H4 (cell line): ENCODE results near the gene SLC66A1. TPM values are rescaled to one million over a fixed set of nuclear protein-coding genes. Genes with fewer than 3 reads are reported as not detected.
"Not testable (repeated sequence)": the region's sequence is repeated elsewhere in the genome, so short reads cannot be mapped to it uniquely, and the experiment has no call there.

Experiments
- DNase-seq: peaks from one replicate; pipeline ENCODE4 v3.0.0-alpha.2; 2015; ENCODE audit warnings: low spot score
- total RNA-seq: library from RNA; depleted of rRNA; stranded (reverse); fragments of >200 nt; shearing (Covaris generic); gene quantifications from 2 replicates; pipeline ENCODE4 v1.2.3, GENCODE V29; 2014

SLC66A1 gene
- total RNA-seq, 1 experiment from 2014 or later = 8.8 TPM

DNA sequence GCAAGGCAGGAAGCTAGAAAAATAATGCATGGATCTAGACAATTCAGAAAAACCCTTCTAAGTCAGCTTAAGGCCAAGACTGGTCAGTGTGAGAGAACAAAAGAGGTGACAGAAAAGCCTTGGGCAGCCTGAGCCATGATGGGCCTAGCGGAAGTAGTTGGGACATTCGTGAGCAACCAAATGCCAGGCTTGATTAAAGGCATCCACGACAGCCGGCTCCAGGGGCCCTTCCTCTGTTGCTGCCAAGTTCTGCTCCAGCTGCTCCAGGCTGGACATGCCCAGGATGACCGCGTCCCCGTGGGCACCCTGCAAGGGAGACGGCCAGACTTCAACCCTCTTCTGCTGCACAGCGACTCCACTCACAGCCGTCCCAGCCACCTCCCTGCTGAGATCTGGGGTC is 8.0 kb upstream of the SLC66A1 start:
- not testable (repeated sequence) for DNase-seq

DNA sequence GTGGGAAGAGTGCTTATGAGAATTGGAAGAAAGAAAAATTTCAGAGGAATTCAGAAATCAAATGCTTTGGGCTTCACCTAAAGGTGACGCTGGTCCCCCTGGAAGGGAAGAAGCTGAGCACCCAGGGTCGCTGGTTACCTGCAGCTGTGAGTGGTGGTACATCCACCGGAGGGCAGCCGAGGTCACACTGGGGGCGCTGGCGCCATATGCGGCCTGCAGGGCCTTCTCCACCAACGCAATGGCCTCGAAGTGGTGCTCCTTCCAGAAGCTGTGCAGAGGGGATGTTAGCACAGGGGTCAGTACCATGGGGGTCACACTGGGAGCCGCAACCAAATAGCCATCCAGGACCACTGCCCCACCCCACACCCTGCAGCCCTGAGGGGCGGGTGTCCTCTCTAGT is 6.2 kb upstream of the SLC66A1 start:
- DNase-seq = no peak

DNA sequence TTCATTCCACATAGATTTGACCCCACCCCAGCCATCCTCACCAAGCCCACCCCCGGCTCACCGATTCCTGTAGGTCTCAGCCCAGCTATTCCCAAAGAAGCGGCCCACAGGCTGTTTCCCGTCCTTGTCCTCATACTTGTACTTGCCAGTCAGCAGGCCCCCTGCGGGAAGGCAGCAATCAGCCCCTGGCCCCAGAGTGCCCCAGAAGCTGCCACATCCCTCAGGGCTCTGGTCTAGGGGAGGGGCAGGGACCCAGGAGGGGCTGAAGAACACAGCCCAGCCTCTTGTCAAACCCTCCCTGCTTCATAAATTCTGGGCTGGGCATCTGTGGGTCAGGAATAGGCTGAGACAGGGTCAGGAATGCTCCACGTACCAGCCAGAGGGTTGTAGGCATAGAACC is 5.2 kb upstream of the SLC66A1 start:
- DNase-seq = no peak

DNA sequence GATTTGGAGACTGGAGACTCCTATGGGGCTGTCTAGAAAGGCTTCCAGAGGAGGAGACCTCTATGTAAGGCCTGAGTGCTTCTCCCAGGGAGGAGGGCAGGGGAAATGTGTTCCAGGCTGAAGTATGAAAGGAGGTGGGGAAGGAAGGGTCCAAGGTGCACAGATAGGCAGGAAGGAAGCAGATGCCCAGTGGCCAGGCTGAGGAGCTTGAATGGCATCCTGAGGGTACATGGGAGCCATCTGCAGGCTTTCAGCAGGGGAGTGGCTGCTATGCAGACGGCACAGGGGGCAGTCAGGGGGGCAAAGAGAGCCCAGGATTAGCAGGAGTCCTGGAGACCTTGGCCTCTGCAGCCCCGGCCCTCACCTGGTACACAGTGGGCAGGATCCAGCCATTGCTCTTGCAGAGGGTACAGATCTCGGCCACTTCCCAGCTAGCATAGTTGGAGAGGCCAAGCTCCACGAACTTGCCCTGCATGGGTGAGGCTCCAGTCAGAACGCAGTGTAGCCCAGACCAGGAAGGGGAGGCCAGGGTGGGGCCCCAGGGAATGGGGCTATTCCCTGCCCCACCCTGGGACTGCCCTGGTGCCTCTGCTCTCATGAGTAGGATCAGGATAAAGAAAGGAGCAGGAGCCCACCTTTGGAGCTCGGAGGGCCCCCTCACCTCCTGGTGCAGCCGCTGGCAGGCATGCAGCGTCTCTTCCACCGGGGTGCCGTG is 4.2 kb upstream of the SLC66A1 start:
- DNase-seq = no peak

- DNase-seq = no peak
Measured at GRCh38 chr1:19308509-19308907, 3.6 kb upstream of the SLC66A1 start.

- no peak for DNase-seq
Measured at GRCh38 chr1:19309123-19309813, 2.9 kb upstream of the SLC66A1 start.

DNA sequence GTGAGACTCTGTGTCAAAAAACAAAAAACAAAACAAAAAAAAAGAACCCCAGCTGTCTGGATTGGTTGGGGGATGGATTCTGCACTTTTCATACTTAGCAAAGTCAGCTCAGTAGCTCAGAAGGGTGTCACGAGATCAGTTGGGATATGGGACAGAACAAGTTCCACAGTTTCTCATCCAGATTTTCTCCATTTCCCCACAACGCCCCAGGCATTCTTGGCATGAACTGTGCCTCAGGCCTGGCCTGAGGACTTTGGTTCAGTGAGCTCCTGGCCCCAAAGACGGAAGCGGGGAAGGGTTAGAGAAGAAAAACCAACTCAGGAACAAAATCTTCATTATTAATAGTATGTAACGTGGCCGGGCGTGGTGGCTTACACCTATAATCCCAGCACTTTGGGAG is 2.1 kb upstream of the SLC66A1 start:
- no peak for DNase-seq

- no peak for DNase-seq
Measured at GRCh38 chr1:19310720-19311502, 1.2 kb upstream of the SLC66A1 start.

GRCh38 chr1:19311503-19311930 is 609 bp upstream of the SLC66A1 start:
- no peak for DNase-seq

- DNase-seq = no peak
Measured at GRCh38 chr1:19312782-19313635, 883 bp downstream of the SLC66A1 start.

GRCh38 chr1:19313636-19313959 is 1.5 kb downstream of the SLC66A1 start:
- no peak for DNase-seq

GRCh38 chr1:19313961-19314882 is 2.1 kb downstream of the SLC66A1 start:
- no peak for DNase-seq

DNA sequence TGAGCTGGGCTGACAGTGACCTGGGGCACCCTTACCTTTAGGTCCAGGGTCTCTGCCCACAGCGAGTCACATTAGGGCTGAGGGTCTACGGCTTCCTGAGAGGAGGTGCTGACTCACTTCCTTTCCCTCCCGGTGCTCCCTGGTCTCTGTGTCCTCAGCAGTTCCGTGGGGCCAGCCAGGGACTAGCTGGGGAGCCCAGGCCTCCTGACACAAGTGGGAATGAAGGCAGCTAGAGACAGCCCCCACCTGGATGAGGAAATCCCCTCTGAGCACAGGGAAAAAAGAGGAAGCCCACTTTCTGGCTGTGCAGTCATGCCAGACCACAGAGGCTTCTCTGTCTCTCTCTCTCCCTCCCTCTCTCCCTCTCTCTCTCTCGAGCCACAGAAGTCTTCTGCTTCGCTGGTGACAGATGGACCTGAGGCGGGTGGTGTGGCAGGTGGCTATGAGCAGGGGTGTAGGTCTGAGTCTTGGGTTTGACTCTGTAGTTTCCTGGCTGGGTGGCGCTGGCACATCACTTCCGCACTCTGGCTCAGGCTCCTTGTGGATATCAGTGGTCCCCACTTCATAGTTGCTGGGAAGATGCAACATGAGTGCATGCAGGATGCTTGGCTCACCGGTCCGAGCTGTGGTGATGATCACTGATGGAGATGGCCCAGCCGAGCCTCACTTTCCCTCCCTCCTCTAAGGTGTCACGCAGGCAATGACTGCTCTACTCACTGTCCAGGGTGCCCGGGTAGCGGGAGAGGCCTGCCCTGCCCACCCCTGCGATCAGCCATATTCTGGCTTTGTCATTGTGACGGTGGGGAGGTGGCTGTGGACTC is 3.5 kb downstream of the SLC66A1 start:
- DNase-seq = no peak

GRCh38 chr1:19317126-19317910 is 5.2 kb downstream of the SLC66A1 start:
- DNase-seq = no peak

DNA sequence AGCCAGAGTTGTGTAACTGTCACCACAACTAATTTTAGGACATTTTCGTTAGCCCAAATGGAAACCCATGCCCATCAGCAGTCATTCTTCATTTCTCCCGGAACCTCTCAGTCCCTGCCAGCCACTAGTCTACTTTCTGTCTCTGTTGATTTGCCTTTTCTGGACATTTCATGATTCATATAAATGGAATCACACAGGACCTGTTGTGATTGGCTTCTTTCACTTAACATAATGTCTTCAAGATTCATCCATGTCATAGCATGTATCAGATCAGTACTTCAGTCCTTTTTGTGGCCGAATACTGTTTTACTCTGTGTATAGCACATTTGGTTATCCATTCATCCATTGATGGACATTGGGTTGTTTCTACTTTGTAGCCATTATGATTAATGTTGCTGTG is 7.1 kb downstream of the SLC66A1 start:
- DNase-seq = no peak

DNA sequence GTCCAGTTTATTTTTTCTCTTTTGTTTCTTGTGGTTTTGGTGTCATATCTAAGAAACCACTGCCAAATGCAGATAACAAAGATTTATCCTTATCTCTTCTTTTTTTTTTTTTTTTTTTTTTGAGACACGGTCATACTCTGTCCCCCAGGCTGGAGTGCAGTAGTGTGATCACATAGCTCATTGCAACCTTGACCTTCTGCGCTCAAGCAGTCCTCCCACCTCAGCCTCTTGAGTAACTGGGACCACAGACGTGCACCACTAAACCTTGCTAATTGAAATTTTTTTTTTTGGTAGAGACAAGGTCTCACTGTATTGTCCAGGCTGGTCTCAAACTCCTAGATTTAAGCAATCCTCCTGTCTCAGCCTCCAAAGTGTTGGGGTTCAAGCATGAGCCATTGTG is 8.9 kb downstream of the SLC66A1 start:
- no peak for DNase-seq

DNA sequence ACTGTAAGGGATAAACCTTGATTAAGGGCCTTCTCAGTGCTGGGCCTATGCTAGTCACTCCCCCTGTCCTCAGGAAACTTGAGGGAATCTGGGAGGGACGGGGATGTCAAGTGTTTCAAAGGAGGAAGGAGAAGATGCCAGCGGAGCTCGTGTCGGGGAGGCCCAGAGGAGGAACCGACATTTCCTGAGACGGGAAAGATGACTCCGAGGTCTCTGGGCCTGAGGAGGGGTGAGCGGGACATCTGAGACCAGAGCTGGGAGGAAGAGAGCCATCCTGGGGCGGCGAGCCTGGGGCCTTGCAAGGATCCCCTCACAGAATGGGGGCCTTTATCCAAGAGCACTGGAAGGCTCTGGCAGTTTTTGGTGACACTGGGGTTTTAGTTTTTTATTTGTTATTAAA is 10.4 kb downstream of the SLC66A1 start:
- DNase-seq = no peak

GRCh38 chr1:19323987-19324664 is 12.0 kb downstream of the SLC66A1 start:
- DNase-seq = no peak

DNA sequence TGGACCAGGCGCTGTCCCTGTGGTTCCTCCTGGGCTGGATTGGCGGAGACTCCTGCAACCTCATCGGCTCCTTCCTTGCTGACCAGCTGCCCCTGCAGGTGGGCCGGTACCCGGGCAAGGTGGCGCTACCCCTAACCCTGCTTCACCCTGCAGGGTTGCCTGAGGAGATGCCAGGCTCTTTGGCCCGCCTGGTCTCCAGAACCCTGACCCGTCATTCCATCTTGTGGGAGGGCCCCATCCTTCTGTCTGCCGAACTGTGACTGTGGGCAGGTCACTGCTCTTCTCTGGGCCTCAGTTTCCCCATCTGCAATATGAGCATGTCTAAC is 12.5 kb downstream of the SLC66A1 start:
- no peak for DNase-seq
